GM12892 (cell line): ENCODE data around the gene YARS2.

Experiments
- POLR2A ChIP-seq: IDR thresholded peaks from 2 replicates; pipeline ENCODE4 v1.6.1; 2011; ENCODE audit warnings: low read depth, low read length, control low read depth
- POLR2AphosphoS5 ChIP-seq: IDR thresholded peaks from 2 replicates; pipeline ENCODE4 v1.6.1; 2011; ENCODE audit warnings: low read depth, low read length, control low read depth
- TAF1 ChIP-seq: IDR thresholded peaks from 2 replicates; pipeline ENCODE4 v1.6.1; 2011; ENCODE audit warnings: low read depth, mild to moderate bottlenecking, control low read depth, low read length, borderline replicate concordance

DNA sequence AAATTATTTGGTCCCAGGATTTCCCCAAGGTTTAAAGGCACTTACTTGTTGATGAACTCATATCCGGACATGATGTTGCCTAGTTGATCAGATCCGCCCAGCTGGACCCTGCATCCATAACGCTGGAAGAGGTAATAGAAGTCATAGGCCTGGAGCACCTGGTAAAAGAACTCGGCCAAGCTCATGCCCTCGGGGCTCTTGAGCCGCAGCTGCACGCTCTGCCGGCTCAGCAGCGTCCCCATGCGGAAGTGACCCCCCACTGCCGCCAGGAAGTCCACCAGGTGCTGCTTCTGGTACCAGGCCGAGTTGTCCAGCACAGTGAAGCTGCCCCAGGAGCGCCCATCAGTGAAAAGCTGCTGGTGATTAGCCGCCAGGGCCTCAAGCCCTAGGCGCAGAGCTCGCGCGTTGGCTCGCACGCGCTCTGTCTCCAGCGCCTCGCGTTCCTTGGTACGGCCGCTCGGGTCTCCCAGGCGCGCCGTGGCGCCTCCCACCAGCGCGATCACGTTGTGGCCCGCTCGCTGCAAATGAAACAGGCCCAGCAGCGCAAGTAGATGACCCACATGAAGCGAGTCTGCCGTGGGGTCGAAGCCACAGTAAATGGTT is 545 bp downstream of the YARS2 start:
- TF ChIP-seq POLR2AphosphoS5 (no peak), POLR2A (no peak; the same call in 1 of the 2 replicates), TAF1 (no peak)
